Measurements from ENCODE around the gene PTPRM.

Gene PTPRM

DNA sequence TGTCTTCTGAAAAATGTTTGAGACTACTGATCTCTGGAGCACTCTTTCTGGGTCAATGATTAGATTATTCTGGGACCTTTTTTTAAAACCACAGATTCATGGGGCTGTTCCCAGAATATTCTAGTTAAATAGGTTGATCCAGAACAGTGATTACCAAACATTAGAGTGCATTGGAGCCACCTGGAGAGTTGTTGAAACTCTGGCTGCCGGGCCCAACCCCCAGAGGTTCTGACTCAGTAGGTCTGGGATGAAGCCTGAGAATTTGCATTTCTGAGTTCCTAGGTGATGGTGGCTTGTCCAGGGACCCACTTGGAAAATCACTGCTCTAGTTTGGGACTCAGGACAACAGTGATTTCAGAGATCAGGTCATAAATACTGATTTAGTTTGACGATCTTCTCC is 197.3 kb downstream of the PTPRM start:
- DNase-seq = no peak

GRCh38 chr18:7766346-7766745 is 199.2 kb downstream of the PTPRM start:
- no peak for DNase-seq

- DNase-seq = no peak
These were observed 199.7 kb downstream of the PTPRM start for GRCh38 chr18:7766817-7767216.

DNA sequence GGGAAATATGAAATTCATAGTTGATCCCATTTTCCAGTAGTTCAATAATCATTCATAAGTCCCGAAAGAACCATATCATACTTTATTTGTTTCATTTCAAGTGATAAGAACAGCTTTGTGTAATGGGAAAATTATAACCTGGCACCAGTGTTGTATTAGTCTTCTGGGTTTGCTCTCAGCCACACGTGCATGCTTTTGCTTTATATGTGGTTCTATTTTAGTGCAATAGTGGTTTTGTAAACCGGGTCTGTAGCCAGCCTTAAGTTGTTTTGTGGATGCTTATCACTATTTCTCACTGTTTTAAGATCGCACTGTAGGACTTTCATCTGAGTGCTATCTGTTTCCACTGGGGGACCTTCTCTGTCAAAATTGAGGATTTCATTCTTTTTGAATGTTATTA is 203.8 kb downstream of the PTPRM start:
- DNase-seq = no peak

DNA sequence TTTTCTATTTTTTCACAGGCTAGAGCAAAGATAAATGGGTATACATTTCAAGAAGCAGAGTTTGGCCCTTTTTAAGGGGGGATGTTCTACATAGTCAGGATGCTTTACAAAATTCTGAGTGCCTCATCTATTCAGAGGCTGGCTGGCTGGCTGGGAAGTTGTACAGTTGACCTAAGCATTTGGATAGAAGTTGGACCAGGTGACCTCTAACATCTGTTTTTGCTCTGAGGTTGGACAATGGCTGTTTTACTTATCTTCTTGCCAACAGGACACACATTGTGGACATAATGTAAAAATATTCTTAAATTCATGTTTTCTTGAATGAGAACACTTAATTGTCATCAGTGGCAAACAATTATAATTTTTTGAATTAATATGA is 205.4 kb downstream of the PTPRM start:
- no peak for DNase-seq

DNA sequence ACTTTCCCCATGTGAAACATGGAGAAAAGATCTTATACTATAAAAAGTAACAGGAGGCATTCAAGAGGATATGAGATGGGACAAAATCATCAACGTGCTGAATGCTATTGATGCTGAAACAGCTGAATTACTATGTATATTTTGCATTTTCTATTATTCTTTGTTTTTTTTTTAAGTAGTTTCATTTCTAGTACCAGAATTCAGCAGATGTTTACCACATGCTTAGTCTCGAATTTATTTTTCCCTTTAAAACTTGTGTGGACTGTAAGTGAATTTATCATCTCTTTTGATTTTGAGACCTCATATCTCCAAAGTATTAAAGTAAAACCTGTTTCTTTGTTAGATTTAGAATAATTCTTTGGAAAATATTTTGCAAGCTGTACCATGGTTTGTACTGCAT is 205.8 kb downstream of the PTPRM start:
- no peak for DNase-seq

DNA sequence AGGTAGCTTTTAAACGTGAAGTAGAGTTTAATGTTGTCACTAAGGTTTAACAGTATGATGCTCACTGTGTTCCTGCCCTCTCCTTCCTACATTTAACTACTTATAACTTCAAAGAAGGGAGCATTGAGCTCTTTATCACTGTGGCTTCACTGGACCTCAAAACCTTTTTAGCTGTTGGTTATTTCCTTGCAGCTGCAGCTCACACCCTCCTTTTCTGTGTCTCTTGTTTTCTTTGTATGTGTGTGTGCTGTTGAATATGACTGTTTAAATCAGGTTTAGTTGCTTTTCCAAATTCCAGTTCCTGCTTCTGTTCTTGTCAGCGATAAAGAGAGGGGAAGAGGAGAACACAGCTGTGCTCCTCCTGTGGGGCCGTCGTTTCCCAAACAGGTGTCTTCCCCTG is 208.0 kb downstream of the PTPRM start:
- no peak for DNase-seq

DNA sequence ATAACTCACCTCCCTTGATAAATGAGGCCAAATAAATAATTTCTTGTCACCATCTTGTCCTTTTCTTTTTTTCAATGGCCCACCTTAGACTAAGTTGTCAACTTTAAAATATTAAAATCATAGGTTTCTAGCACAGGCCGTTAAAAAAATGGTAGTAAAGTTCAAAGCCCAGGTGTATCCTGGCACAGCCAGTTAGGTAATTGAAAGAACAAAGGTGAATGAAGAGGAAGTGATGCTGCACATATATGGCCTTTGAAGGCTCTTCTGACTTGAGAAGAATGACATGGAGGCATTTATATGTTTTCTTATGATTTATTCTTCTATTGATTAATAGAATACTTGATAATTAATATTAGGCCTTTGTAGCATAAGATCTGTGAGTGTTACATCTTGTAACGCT is 208.7 kb downstream of the PTPRM start:
- DNase-seq = no peak

DNA sequence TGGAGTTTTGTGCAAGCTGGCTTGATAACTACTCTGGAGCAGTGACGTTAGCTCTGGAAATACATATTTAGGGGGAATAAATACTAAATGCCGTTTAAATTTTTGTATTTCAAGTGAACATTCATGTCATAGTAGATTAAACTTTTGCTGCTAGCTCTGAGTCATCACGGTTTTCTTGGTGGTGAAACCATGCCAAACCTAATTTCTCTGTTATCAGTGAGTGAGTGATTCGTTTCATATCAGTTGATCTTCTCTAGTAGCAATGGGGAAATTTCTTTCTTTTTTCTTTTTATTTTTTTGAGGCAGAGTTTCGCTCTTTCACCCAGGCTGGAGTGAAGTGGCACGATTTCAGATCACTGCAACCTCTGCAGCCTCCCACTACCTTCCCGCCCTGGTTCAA is 211.1 kb downstream of the PTPRM start:
- DNase-seq = no peak

- DNase-seq = no peak
These were observed 212.1 kb downstream of the PTPRM start for GRCh38 chr18:7779211-7779610.

- DNase-seq = no peak
These were observed 217.1 kb downstream of the PTPRM start for GRCh38 chr18:7784171-7784570.

- DNase-seq = no peak
These were observed 219.5 kb downstream of the PTPRM start for GRCh38 chr18:7786569-7786968.

GRCh38 chr18:7787339-7787738 is 220.2 kb downstream of the PTPRM start:
- no peak for DNase-seq

- DNase-seq = peak; percentile 72
These were observed 222.9 kb downstream of the PTPRM start for GRCh38 chr18:7789856-7790552.

DNA sequence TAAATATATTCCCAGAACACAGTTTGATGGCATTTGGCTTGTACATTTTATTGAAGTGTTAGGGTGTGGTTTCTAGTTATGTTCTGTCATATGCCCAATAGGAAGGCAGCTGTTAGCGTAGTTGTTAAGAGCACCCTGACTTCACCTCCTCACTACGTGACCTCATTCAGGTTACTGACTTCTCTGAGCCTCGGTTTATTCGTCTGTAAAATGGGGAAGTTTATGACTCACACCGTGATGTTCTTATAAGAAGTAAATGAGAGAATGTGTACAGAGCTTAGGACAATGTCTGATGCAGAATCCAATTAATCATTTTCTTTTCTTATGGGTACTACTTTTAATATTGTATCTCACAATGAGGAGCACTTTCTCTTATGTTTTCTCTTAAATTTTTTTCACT is 226.0 kb downstream of the PTPRM start:
- DNase-seq = no peak

GRCh38 chr18:7803956-7804469 is 236.9 kb downstream of the PTPRM start:
- DNase-seq = no peak

GRCh38 chr18:7805096-7805495 is 238.0 kb downstream of the PTPRM start:
- no peak for DNase-seq

GRCh38 chr18:7805880-7806279 is 238.8 kb downstream of the PTPRM start:
- no peak for DNase-seq

DNA sequence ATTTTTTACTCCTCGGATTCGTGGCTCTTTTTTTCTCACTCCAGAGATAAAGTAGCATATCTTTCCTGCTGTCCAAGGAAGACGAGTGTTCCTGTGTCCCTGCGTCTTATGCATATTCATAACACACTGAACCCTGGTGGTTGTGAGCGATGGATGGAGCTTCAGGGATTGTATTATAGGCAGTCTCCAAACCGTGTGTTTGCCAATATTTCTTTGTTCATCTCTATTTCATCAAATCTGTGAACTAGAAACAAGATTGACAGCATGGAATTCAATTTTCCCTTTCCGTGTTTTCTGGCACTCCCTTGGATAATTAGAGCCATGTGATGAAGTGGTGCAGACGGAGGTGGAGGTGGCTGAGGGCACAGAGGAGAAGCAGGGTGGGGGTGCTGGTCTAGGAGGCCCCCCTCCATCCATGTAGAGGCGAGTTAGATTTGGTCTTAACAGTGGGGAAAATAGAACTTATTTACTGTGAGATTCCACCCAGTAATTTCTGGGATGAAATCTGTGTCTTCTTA is 240.9 kb downstream of the PTPRM start:
- DNase-seq = no peak

GRCh38 chr18:7808992-7809391 is 241.9 kb downstream of the PTPRM start:
- DNase-seq = no peak

DNA sequence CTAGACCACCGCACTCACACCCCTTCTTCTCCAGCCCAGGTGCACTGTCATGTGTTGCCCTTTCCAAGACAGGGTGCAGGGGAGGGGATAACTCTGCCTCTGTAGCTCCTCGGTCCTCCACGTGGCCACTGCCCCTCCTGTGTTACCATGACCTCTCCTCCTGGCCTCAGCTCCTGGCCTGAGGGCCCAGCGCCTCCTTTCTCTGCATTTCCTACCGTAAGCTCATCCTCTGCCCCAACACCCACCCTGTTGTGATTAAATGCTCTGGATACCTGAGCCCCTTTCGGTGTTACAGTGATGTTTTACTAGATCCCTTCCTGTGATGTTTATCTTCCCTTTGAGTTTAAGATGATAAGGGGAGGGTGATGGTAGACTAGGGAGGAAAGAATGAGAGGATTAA is 242.3 kb downstream of the PTPRM start:
- DNase-seq = no peak

- no peak for DNase-seq
These were observed 242.9 kb downstream of the PTPRM start for GRCh38 chr18:7809978-7810377.

GRCh38 chr18:7812431-7813063 is 245.4 kb downstream of the PTPRM start:
- DNase-seq = no peak

- DNase-seq = no peak
These were observed 246.0 kb downstream of the PTPRM start for GRCh38 chr18:7813131-7813530.

Measured in NCI-H2171 (cell line).